ENCODE measurements around the gene CHIC2.

GRCh38 chr4:53960843-53961242, 103.6 kb downstream of the CHIC2 start:
- TF ChIP-seq CTCF (IDR thresholded peaks at IDR 0.05; ENCODE audit: low read length) (no peak), EZH2 (optimal IDR thresholded peaks at IDR 0.05; ENCODE audit: low read depth, low read length) (no peak)

All from MM.1S (cell line).